HepG2 (cell line): ENCODE results near the gene CLEC16A. TPM values are rescaled to one million over a fixed set of nuclear protein-coding genes. Genes with fewer than 3 reads are reported as not detected.
A peak's percentile ranks its signal among the peaks of the same experiment; 100 is the strongest.

ENCODE experiments used
- AGO1 ChIP-seq: fragments of 200-400 bp; formaldehyde crosslinking; IDR thresholded peaks from 2 replicates; pipeline ENCODE4 v1.6.1; 2017; ENCODE audit warnings: mild to moderate bottlenecking, low read depth, low read length, moderate library complexity; ENCODE audit not compliant: poor library complexity, severe bottlenecking
- FOXO4 ChIP-seq: sonication (generic); formaldehyde crosslinking; conservative IDR thresholded peaks from 2 replicates; pipeline ENCODE4 v1.8.1; 2023; ENCODE audit warnings: missing genetic modification reagents
- MTA1 ChIP-seq: sonication (generic); formaldehyde crosslinking; IDR thresholded peaks from 2 replicates; pipeline ENCODE4 v1.4.0; 2020; ENCODE audit warnings: missing genetic modification reagents, mild to moderate bottlenecking, borderline replicate concordance
- NFKB2 ChIP-seq: sonication (generic); formaldehyde crosslinking; IDR thresholded peaks from 2 replicates; pipeline ENCODE4 v1.4.0; 2020; ENCODE audit warnings: missing genetic modification reagents, borderline replicate concordance
- TARDBP ChIP-seq: sonication (generic); formaldehyde crosslinking; IDR thresholded peaks from 2 replicates; pipeline ENCODE4 v1.8.0; 2022; ENCODE audit warnings: mild to moderate bottlenecking, missing genetic modification reagents
- ZNF678 ChIP-seq: sonication (generic); formaldehyde crosslinking; IDR thresholded peaks from 2 replicates; pipeline ENCODE4 v1.4.0; 2020; ENCODE audit warnings: mild to moderate bottlenecking, missing genetic modification reagents
- ZNF710 ChIP-seq: sonication (generic); formaldehyde crosslinking; IDR thresholded peaks from 2 replicates; pipeline ENCODE4 v1.5.0; 2020; ENCODE audit warnings: mild to moderate bottlenecking, missing genetic modification reagents, borderline replicate concordance
- ZNF768 ChIP-seq: sonication (generic); formaldehyde crosslinking; IDR thresholded peaks from 2 replicates; pipeline ENCODE4 v1.4.0; 2020; ENCODE audit warnings: missing genetic modification reagents
- polyA plus RNA-seq, 8 experiments: library from polyadenylated mRNA; depleted of rRNA in 3 of 8; stranded (reverse) in 7 of 8; unstranded in 1 of 8; fragments of >200 nt; fragmentation: Illumina TruSeq in 4 of 8; extraction: Trizol in 4 of 8; gene quantifications; 2 replicates each; pipeline versions ENCODE4 v1.2.1 to v1.2.3, GENCODE V29; 2011 to 2016; ENCODE audit warnings: low read depth in 4 of 8, missing spikeins in 1 of 8, mixed read lengths in 1 of 8; ENCODE audit not compliant: insufficient read depth in 1 of 8
- total RNA-seq, 5 experiments: library from RNA; depleted of rRNA; stranded (reverse); fragments of >200 nt; fragmentation: Illumina TruSeq; extraction: Trizol; gene quantifications; 2 replicates each; pipeline ENCODE4 v1.2.3, GENCODE V29; 2016; ENCODE audit warnings: low read depth in 1 of 5
- TF ChIP-seq, protein P1 (sequence below): IDR thresholded peaks from 2 replicates; pipeline ENCODE4 v1.6.1; 2016; ENCODE audit warnings: control low read depth
- TF ChIP-seq, protein P2 (sequence below): sonication (generic); formaldehyde crosslinking; IDR thresholded peaks from 2 replicates; pipeline ENCODE4 v1.9.0; 2021; ENCODE audit warnings: mild to moderate bottlenecking, missing genetic modification reagents
- TF ChIP-seq, protein P3 (sequence below): sonication (generic); formaldehyde crosslinking; IDR thresholded peaks from 2 replicates; pipeline ENCODE4 v1.4.0; 2020; ENCODE audit warnings: missing genetic modification reagents

Gene CLEC16A
- total and polyA plus RNA-seq, 2 of the 13 experiments (the other 11 are each of a cell fraction or from before 2014, with no cell fraction given): 8.5 to 10.3 TPM

DNA sequence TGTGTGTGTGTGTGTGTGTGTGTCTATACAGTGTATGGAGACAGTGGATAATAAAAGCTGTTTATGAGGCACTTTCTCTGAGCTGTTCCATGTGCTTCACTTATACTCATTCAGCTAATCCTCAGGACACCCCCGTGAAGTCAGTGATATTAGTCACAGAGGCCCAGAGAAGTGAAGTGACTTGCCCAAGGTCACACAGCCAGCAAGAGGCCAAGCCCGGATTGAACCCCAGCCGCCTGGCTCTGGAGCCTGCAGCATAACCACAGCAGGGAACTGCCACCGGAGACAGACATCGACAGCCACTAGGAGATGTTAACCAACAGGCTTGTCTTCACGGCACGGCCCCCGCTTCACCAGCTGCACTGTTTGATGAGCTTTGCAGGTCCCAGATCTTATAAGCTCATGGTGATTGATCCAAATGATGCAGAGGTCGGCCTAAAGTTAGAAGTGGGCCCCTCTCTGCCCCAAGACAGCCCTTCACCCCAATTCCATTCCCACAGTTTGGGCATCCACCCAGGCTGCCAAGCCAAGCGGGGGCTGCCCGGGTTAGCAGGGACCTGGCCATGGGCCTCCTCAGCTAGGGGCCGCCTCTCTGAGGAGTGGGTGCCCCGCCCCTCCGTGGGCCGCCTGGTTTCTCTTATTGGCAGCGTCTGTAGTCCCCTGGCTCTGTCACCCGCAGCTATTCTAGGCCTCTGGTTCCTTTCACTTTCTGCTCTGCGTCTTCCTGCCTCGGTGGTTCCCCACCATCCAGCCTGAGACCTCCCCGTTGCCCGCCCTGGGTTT, 280.7 kb downstream of the CLEC16A start (continued):
- TF ChIP-seq, protein P1, sequence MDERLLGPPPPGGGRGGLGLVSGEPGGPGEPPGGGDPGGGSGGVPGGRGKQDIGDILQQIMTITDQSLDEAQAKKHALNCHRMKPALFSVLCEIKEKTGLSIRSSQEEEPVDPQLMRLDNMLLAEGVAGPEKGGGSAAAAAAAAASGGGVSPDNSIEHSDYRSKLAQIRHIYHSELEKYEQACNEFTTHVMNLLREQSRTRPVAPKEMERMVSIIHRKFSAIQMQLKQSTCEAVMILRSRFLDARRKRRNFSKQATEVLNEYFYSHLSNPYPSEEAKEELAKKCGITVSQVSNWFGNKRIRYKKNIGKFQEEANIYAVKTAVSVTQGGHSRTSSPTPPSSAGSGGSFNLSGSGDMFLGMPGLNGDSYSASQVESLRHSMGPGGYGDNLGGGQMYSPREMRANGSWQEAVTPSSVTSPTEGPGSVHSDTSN: no peak
- TF ChIP-seq MTA1 (CRISPR knock-in tag) (no peak), AGO1 (peak; percentile 24), ZNF768 (peak; percentile 98), ZNF710 (CRISPR knock-in tag) (no peak), FOXO4 (CRISPR knock-in tag) (0 out of 2 replicates have a peak, but pooled peaks have one; percentile 43), TARDBP (CRISPR knock-in tag) (peak; percentile 22; the same call in 1 of the 2 replicates), ZNF678 (CRISPR knock-in tag) (no peak), NFKB2 (CRISPR knock-in tag) (no peak)
- TF ChIP-seq, protein P2, sequence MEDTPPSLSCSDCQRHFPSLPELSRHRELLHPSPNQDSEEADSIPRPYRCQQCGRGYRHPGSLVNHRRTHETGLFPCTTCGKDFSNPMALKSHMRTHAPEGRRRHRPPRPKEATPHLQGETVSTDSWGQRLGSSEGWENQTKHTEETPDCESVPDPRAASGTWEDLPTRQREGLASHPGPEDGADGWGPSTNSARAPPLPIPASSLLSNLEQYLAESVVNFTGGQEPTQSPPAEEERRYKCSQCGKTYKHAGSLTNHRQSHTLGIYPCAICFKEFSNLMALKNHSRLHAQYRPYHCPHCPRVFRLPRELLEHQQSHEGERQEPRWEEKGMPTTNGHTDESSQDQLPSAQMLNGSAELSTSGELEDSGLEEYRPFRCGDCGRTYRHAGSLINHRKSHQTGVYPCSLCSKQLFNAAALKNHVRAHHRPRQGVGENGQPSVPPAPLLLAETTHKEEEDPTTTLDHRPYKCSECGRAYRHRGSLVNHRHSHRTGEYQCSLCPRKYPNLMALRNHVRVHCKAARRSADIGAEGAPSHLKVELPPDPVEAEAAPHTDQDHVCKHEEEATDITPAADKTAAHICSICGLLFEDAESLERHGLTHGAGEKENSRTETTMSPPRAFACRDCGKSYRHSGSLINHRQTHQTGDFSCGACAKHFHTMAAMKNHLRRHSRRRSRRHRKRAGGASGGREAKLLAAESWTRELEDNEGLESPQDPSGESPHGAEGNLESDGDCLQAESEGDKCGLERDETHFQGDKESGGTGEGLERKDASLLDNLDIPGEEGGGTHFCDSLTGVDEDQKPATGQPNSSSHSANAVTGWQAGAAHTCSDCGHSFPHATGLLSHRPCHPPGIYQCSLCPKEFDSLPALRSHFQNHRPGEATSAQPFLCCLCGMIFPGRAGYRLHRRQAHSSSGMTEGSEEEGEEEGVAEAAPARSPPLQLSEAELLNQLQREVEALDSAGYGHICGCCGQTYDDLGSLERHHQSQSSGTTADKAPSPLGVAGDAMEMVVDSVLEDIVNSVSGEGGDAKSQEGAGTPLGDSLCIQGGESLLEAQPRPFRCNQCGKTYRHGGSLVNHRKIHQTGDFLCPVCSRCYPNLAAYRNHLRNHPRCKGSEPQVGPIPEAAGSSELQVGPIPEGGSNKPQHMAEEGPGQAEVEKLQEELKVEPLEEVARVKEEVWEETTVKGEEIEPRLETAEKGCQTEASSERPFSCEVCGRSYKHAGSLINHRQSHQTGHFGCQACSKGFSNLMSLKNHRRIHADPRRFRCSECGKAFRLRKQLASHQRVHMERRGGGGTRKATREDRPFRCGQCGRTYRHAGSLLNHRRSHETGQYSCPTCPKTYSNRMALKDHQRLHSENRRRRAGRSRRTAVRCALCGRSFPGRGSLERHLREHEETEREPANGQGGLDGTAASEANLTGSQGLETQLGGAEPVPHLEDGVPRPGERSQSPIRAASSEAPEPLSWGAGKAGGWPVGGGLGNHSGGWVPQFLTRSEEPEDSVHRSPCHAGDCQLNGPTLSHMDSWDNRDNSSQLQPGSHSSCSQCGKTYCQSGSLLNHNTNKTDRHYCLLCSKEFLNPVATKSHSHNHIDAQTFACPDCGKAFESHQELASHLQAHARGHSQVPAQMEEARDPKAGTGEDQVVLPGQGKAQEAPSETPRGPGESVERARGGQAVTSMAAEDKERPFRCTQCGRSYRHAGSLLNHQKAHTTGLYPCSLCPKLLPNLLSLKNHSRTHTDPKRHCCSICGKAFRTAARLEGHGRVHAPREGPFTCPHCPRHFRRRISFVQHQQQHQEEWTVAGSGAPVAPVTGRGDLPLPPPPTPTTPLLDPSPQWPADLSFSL: 0 out of 2 replicates have a peak, but pooled peaks have one; percentile 12
- TF ChIP-seq, protein P3, sequence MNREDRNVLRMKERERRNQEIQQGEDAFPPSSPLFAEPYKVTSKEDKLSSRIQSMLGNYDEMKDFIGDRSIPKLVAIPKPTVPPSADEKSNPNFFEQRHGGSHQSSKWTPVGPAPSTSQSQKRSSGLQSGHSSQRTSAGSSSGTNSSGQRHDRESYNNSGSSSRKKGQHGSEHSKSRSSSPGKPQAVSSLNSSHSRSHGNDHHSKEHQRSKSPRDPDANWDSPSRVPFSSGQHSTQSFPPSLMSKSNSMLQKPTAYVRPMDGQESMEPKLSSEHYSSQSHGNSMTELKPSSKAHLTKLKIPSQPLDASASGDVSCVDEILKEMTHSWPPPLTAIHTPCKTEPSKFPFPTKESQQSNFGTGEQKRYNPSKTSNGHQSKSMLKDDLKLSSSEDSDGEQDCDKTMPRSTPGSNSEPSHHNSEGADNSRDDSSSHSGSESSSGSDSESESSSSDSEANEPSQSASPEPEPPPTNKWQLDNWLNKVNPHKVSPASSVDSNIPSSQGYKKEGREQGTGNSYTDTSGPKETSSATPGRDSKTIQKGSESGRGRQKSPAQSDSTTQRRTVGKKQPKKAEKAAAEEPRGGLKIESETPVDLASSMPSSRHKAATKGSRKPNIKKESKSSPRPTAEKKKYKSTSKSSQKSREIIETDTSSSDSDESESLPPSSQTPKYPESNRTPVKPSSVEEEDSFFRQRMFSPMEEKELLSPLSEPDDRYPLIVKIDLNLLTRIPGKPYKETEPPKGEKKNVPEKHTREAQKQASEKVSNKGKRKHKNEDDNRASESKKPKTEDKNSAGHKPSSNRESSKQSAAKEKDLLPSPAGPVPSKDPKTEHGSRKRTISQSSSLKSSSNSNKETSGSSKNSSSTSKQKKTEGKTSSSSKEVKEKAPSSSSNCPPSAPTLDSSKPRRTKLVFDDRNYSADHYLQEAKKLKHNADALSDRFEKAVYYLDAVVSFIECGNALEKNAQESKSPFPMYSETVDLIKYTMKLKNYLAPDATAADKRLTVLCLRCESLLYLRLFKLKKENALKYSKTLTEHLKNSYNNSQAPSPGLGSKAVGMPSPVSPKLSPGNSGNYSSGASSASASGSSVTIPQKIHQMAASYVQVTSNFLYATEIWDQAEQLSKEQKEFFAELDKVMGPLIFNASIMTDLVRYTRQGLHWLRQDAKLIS (CRISPR knock-in tag): no peak
